ENCODE results near the gene EMSY.

Gene EMSY

GRCh38 chr11:76408171-76408965 lies 36.5 kb upstream of the EMSY start:
- no peak for TF ChIP-seq CTCF (conservative IDR thresholded peaks at IDR 0.05; ENCODE audit: low read depth, low read length)
- no peak overlapping the region for H3K4me3 ChIP-seq (ENCODE audit: low read length)
- no peak for DNase-seq (ENCODE audit: low read depth)

GRCh38 chr11:76410851-76411357 lies 33.9 kb upstream of the EMSY start:
- TF ChIP-seq CTCF (conservative IDR thresholded peaks at IDR 0.05; ENCODE audit: low read depth, low read length): no peak
- no peak for DNase-seq (ENCODE audit: low read depth)
- H3K4me3 ChIP-seq (ENCODE audit: low read length): no peak overlapping the region

GRCh38 chr11:76415073-76415472 lies 29.7 kb upstream of the EMSY start:
- no peak for TF ChIP-seq CTCF (conservative IDR thresholded peaks at IDR 0.05; ENCODE audit: low read depth, low read length)
- DNase-seq (ENCODE audit: low read depth): no peak
- H3K4me3 ChIP-seq (ENCODE audit: low read length): no peak overlapping the region

GRCh38 chr11:76419896-76420295 lies 24.9 kb upstream of the EMSY start:
- TF ChIP-seq CTCF (conservative IDR thresholded peaks at IDR 0.05; ENCODE audit: low read depth, low read length): peak; percentile 61
- no peak overlapping the region for H3K4me3 ChIP-seq (ENCODE audit: low read length)
- no peak for DNase-seq (ENCODE audit: low read depth)

GRCh38 chr11:76424379-76424778 lies 20.4 kb upstream of the EMSY start:
- TF ChIP-seq CTCF (conservative IDR thresholded peaks at IDR 0.05; ENCODE audit: low read depth, low read length): no peak
- no peak for DNase-seq (ENCODE audit: low read depth)
- no peak overlapping the region for H3K4me3 ChIP-seq (ENCODE audit: low read length)

GRCh38 chr11:76424891-76425290 lies 19.9 kb upstream of the EMSY start:
- DNase-seq (ENCODE audit: low read depth): no peak
- TF ChIP-seq CTCF (conservative IDR thresholded peaks at IDR 0.05; ENCODE audit: low read depth, low read length): no peak
- no peak overlapping the region for H3K4me3 ChIP-seq (ENCODE audit: low read length)

GRCh38 chr11:76426660-76427059 lies 18.2 kb upstream of the EMSY start:
- TF ChIP-seq CTCF (conservative IDR thresholded peaks at IDR 0.05; ENCODE audit: low read depth, low read length): no peak
- no peak for DNase-seq (ENCODE audit: low read depth)
- no peak overlapping the region for H3K4me3 ChIP-seq (ENCODE audit: low read length)

All from retinal pigment epithelial cell (primary cell).